Caco-2 (cell line): ENCODE measurements around the gene UST. TPM values are rescaled to one million over a fixed set of nuclear protein-coding genes. Genes with fewer than 3 reads are reported as not detected.

Experiments used
- BruUV-seq: library from RNA; stranded (reverse); fragments of 400-500 nt; replicated peaks from 2 replicates; lab custom pipeline; 2021; lab: Mats Ljungman, UMichigan
- CTCF ChIA-PET: fragments of 300-600 bp; sonication (Branson Sonifier 250); formaldehyde crosslinking; loops from one replicate; lab custom pipeline; 2022; ENCODE audit warnings: antibody characterized with exemption; lab: Charles Lee
- POLR2A ChIA-PET: fragments of 300-600 bp; sonication (Branson Sonifier 250); formaldehyde crosslinking; loops from one replicate; lab custom pipeline; 2022; ENCODE audit warnings: antibody characterized with exemption; lab: Charles Lee
- DNase-seq, 2 experiments: peaks; one replicate each; pipeline versions ENCODE4 v3.0.0 to v3.0.0-alpha.2; 2020 to 2022
- H3K27me3 ChIP-seq: replicated peaks from 2 replicates; pipeline ENCODE4 v1.6.0; 2011; ENCODE audit warnings: low read length; ENCODE audit not compliant: control insufficient read depth, insufficient read depth
- H3K36me3 ChIP-seq: 2 replicates; pipeline ENCODE4 v1.5.1; 2011; ENCODE audit warnings: low read length; ENCODE audit not compliant: control insufficient read depth, insufficient read depth
- H3K4me1 ChIP-seq: fragments of 250-450 bp; sonication (Bioruptor Pico); 2 replicates; pipeline ENCODE4 v1.5.1; 2020; ENCODE audit warnings: mild to moderate bottlenecking
- H3K4me3 ChIP-seq: 2 replicates; pipeline ENCODE4 v1.5.1; 2011; ENCODE audit warnings: low read depth, mild to moderate bottlenecking, control low read depth, low read length
- H3K9me3 ChIP-seq: fragments of 250-450 bp; sonication (Bioruptor Pico); 2 replicates; pipeline ENCODE4 v1.5.1; 2020; ENCODE audit warnings: mild to moderate bottlenecking, moderate library complexity
- H3K27ac Mint-ChIP-seq: one replicate; pipeline ENCODE4 v1.8.0; 2022; ENCODE audit warnings: mixed read lengths; ENCODE audit not compliant: unreplicated experiment
- H3K27me3 Mint-ChIP-seq: one replicate; pipeline ENCODE4 v1.8.0; 2022; ENCODE audit warnings: mixed read lengths; ENCODE audit not compliant: insufficient read depth, unreplicated experiment
- H3K36me3 Mint-ChIP-seq: one replicate; pipeline ENCODE4 v1.8.0; 2022; ENCODE audit warnings: mild to moderate bottlenecking, mixed read lengths; ENCODE audit not compliant: insufficient read depth, unreplicated experiment
- H3K4me1 Mint-ChIP-seq: one replicate; pipeline ENCODE4 v1.8.0; 2022; ENCODE audit warnings: low read depth, mixed read lengths; ENCODE audit not compliant: unreplicated experiment
- H3K4me3 Mint-ChIP-seq: one replicate; pipeline ENCODE4 v1.8.0; 2022; ENCODE audit warnings: mild to moderate bottlenecking, moderate library complexity, mixed read lengths; ENCODE audit not compliant: unreplicated experiment
- H3K9me3 Mint-ChIP-seq: one replicate; pipeline ENCODE4 v1.8.0; 2022; ENCODE audit warnings: mixed read lengths; ENCODE audit not compliant: unreplicated experiment
- intact Hi-C: fragments of 100-400 bp; cut with micrococcal nuclease; formaldehyde crosslinking; loops from one replicate; pipeline ENCODE4 v1.10.0; 2022; ENCODE audit not compliant: unreplicated experiment
- total RNA-seq: library from RNA; stranded (reverse); gene quantifications from 2 replicates; pipeline ENCODE4 v1.2.3, GENCODE V29; 2022
- TF ChIP-seq, protein P1 (sequence below), 2 experiments: fragments of 200-600 bp in 1 of 2; IDR thresholded peaks; 1 replicate in 1 of 2; 2 replicates in 1 of 2; pipeline versions ENCODE4 v1.5.1 to v1.8.0; 2011 to 2022; ENCODE audit warnings: antibody characterized with exemption in 1 of 2, control low read depth in 1 of 2, inconsistent platforms in 1 of 2, low read depth in 1 of 2, low read length in 1 of 2, mild to moderate bottlenecking in 1 of 2, moderate library complexity in 1 of 2; ENCODE audit not compliant: insufficient read depth in 1 of 2, severe bottlenecking in 1 of 2, unreplicated experiment in 1 of 2

Gene UST
- total RNA-seq, 1 experiment from 2014 or later, result not detected

DNA sequence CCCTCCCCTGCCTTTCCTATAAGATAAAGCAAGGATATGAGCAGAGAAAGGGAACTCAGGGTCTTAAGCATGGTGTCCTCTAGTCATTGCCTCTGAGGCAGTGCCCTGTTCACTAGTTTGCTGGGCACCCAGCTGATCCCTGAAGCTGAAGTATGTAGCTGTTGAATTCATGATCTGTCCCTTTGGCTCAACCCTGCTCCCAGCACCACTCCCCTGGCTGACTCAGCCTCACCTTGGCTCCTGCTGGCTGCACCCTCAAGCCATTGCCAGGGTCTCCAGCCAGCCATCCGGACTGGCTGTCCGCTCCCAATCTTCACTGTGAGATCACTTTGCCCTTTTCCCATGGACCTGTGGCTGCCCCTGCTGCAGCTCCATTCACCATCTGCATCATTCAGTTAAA is 25.9 kb upstream of the UST start:
- BruUV-seq, result no TSS peak
- H3K27ac Mint-ChIP-seq, result no peak overlapping the region
- POLR2A ChIA-PET, result no interaction called here
- Histone ChIP-seq H3K27me3 (no peaks in the 10 kb centered on the region), H3K4me1 (no peaks in the 10 kb centered on the region), H3K9me3 (no peaks in the 10 kb centered on the region), H3K36me3 (no peaks in the 10 kb centered on the region), H3K4me3 (no peak overlapping the region)
- H3K36me3 Mint-ChIP-seq, result no peaks in the 10 kb centered on the region
- H3K9me3 Mint-ChIP-seq, result peaks cover under 1% of the 10 kb centered on the region
- intact Hi-C loops, result no loop called here
- H3K27me3 Mint-ChIP-seq, result peaks cover 25% of the 10 kb centered on the region
- CTCF ChIA-PET, result no interaction called here
- DNase-seq, result no peak
- no peak overlapping the region for H3K4me3 Mint-ChIP-seq
- H3K4me1 Mint-ChIP-seq, result no peaks in the 10 kb centered on the region
- TF ChIP-seq, protein P1, sequence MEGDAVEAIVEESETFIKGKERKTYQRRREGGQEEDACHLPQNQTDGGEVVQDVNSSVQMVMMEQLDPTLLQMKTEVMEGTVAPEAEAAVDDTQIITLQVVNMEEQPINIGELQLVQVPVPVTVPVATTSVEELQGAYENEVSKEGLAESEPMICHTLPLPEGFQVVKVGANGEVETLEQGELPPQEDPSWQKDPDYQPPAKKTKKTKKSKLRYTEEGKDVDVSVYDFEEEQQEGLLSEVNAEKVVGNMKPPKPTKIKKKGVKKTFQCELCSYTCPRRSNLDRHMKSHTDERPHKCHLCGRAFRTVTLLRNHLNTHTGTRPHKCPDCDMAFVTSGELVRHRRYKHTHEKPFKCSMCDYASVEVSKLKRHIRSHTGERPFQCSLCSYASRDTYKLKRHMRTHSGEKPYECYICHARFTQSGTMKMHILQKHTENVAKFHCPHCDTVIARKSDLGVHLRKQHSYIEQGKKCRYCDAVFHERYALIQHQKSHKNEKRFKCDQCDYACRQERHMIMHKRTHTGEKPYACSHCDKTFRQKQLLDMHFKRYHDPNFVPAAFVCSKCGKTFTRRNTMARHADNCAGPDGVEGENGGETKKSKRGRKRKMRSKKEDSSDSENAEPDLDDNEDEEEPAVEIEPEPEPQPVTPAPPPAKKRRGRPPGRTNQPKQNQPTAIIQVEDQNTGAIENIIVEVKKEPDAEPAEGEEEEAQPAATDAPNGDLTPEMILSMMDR (IDR thresholded peaks at IDR 0.05; ENCODE audit: insufficient read depth in 1 of 2, low read depth in 1 of 2, low read length in 1 of 2, severe bottlenecking in 1 of 2, unreplicated experiment in 1 of 2), result no peak

DNA sequence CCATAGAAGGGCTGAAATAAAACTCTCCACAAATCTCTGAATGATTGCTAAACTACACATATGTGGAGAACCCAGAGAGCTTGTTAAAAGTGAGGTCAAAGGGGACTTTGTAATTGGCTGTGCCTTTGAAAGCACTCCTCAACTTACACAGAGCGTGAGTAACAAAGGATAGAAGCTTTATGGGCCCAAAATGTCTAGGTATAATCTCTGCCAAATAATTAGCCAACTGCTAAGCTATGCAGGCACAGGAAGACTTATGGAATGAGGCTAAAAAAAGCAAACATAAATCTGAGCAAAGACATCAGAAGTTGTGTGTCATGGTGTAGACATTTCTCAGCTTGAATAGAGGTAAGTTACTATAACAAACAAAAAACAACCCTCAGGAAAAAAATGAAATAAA is 23.3 kb upstream of the UST start:
- no peaks in the 10 kb centered on the region; the same call in 1 of the 2 replicates for H3K9me3 ChIP-seq
- intact Hi-C loops, result no loop called here
- POLR2A ChIA-PET, result no interaction called here
- Mint-ChIP-seq H3K4me3 (no peak overlapping the region), H3K27me3 (peaks cover 23% of the 10 kb centered on the region), H3K27ac (no peak overlapping the region), H3K36me3 (no peaks in the 10 kb centered on the region), H3K9me3 (peaks cover 10% of the 10 kb centered on the region), H3K4me1 (no peaks in the 10 kb centered on the region)
- no peaks in the 10 kb centered on the region for H3K4me1 ChIP-seq
- no peak overlapping the region for H3K4me3 ChIP-seq
- no peaks in the 10 kb centered on the region for H3K27me3 ChIP-seq
- CTCF ChIA-PET, result no interaction called here
- DNase-seq, result no peak
- no TSS peak for BruUV-seq
- H3K36me3 ChIP-seq, result no peaks in the 10 kb centered on the region
- TF ChIP-seq, protein P1 (IDR thresholded peaks at IDR 0.05; ENCODE audit: insufficient read depth in 1 of 2, low read depth in 1 of 2, low read length in 1 of 2, severe bottlenecking in 1 of 2, unreplicated experiment in 1 of 2), result no peak

DNA sequence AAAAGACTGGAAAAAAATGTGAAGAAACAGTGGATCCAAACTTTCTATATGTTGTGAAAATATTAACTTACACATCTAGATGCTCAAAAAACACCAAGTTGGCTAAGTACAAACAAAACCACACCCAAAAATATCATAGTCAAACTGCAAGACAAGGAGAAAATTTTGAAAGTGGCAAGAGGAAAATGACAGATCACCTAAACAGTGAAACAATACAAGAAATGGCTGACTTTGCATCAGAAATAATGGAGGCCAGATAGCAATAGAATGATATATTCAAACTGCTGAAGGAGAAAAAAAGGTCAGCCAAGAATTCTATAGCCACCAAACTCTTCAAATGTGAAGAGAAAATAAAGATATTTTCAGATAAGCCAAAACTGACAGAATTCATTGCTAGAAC is 22.4 kb upstream of the UST start:
- H3K9me3 Mint-ChIP-seq, result peaks cover 10% of the 10 kb centered on the region
- ChIA-PET POLR2A (no interaction called here), CTCF (no interaction called here)
- no peaks in the 10 kb centered on the region for H3K4me1 Mint-ChIP-seq
- intact Hi-C loops, result no loop called here
- Histone ChIP-seq H3K9me3 (no peaks in the 10 kb centered on the region; the same call in 1 of the 2 replicates), H3K27me3 (no peaks in the 10 kb centered on the region), H3K4me1 (no peaks in the 10 kb centered on the region), H3K4me3 (no peak overlapping the region), H3K36me3 (no peaks in the 10 kb centered on the region)
- TF ChIP-seq, protein P1 (IDR thresholded peaks at IDR 0.05; ENCODE audit: insufficient read depth in 1 of 2, low read depth in 1 of 2, low read length in 1 of 2, severe bottlenecking in 1 of 2, unreplicated experiment in 1 of 2), result no peak
- no TSS peak for BruUV-seq
- H3K27me3 Mint-ChIP-seq, result peaks cover 20% of the 10 kb centered on the region
- H3K27ac Mint-ChIP-seq, result no peak overlapping the region
- no peaks in the 10 kb centered on the region for H3K36me3 Mint-ChIP-seq
- no peak for DNase-seq
- H3K4me3 Mint-ChIP-seq, result no peak overlapping the region
